Stimulated activated CD8-positive, alpha-beta memory T cell treated with anti-CD3 and anti-CD28 coated beads, Interleukin-12 subunit alpha, Interleukin-12 subunit beta, amount 100 ng/mL, for 1 hour (primary cell): ENCODE measurements around the gene ZNF277.
"Not testable (repeated sequence)": the region's sequence is repeated elsewhere in the genome, so short reads cannot be mapped to it uniquely, and the experiment has no call there.

Experiments used
- DNase-seq: peaks from one replicate; pipeline ENCODE4 v3.0.0-alpha.2; 2020; ENCODE audit warnings: low read depth

Gene ZNF277

DNA sequence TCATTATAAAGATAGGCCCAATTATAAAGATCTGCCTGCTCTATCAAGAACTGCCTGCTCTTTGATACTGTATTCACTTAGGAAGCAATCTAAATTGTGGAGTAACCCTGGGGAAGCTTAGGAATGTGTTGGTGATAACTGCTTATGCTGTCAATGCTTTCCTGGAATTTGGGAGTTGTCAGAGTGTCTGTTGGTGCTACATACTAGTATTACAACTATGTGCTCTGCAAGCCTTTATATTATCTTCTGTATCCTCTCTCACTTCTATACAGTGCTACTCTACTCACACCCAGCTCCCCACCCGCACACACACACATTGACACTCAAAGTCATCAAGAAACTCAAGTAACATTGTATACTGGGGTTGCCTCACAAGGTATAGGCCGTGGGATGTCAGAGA lies 6.1 kb downstream of the ZNF277 start:
- no peak for DNase-seq

DNA sequence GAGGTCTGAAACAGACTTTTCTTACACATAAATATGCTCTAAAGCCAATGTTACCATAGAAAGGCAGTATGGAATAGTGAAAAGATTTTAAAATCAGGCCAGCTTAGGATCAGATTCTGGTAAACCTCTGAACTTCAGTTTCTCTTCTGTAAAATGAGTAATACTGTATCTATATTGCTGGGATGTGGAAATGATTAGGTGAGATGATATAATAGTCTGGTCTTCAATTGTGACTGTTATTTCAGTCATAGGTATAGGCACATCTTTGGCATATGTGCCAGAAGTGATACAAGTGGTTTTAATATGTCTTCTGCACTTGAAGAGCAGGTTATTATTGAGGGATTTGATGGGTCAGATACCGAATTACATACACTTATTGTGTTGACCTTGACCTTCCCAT lies 7.2 kb downstream of the ZNF277 start:
- no peak for DNase-seq

DNA sequence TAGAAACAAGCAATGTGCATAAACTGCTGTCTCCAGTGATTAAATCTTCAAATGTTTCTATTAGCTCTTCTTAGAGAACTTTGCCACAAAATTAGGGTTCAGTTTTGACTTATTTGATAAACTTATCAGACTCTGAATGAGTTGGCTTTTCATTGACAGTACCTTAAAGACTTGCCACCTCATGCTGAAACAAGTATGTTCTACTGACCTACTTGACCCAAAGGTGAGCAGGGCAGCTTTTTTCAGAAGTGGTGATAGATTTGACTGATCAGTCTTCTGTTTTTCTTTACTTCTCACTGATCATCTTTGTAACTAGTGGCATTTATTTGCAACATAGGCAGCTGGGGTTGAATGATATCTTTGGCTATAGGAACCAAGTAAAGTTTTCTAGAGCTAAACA lies 7.8 kb downstream of the ZNF277 start:
- DNase-seq = no peak

DNA sequence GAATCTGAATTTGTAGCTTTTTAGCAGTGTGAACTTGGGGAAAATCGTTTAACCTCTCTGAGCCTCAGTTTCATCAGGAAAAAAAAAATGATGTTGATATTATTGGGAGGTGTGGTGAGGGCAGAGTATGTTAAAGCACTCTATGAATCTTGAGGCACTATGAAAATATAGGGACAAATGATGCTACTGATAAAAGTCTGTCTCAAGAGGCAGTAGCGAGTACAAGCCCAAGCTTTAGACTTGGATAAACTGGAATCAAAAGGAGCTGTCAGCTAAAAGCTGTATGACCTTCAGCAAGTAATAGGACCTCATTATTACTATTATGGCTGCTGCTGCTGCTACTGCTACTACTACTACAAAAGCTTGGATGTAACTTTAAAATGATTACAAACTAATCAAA lies 8.4 kb downstream of the ZNF277 start:
- no peak for DNase-seq

DNA sequence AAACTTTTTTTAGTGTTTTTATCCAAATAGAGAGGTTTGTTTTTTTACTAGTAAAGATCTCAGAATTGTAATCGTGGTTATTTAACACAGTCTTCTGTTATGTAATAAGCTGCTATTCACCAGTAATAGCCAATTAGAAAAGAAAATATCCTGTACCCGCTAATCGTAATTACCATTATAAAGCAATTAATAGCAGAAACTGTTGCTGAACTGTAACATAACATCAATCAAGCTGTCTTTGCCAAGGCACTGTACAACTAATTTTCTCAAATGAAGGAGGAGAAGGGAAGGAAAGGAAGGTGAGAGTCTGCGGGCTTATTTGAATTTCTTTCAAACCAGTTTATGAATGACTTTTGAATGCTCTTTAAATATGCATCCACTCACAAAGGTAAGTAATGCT lies 9.3 kb downstream of the ZNF277 start:
- DNase-seq = no peak

DNA sequence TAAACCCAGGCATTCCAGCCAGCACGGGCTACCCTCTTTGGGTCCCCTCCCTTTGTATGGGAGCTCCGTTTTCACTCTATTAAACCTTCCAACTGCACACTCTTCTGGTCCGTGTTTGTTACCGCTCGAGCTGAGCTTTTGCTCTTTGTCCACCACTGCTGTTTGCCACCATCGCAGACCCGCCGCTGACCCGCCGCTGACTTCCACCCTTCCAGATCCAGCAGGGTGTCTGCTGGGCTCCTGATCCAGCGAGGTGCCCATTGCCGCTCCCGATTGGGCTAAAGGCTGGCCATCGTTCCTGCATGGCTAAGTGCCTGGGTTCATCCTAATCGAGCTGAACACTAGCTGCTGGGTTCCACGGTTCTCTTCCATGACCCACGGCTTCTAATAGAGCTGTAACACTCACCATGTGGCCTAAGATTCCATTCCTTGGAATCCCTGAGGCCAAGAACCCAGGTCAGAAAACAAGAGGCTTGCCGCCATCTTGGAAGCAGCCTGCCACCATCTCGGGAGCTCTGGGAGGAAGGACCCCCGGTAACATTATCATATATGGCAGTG lies 14.5 kb downstream of the ZNF277 start:
- no peak for DNase-seq

DNA sequence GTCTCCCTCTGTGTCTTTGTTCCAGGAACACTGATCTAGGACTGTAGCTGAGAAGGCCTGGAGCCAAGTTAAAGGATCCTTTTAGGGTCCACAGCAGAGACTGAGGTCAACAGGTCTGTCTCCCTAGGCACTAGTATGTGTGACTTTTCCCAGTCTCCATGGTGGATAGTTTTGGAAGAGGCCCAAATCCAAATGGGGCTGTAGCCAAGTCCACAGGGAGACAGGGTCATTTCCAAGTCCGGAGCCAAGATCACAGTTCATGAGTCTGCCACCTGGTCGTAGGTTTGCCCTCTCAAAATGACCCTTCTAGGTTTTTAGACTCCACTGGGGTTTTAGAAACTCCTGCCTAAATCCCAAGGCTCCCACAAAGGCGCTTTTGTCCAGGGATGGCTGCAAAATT lies 16.8 kb downstream of the ZNF277 start:
- no peak for DNase-seq

DNA sequence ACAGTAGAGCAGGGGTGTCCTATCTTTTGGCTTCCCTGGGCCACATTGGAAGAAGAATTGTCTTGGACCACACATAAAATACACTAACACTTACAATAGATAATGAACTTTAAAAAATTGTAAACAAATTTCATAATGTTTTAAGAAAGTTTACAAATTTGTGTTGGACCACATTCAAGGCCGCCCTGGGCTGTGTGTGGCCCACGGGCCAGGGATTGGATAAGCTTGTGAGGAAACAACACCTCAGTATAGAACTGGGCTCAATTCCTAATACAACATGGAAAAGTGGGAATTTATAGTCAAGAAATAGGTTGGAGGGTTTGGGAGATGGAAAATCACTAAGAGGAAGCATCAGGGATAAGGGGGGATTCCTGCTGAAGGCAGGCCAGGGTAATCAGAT lies 17.7 kb downstream of the ZNF277 start:
- DNase-seq = no peak

DNA sequence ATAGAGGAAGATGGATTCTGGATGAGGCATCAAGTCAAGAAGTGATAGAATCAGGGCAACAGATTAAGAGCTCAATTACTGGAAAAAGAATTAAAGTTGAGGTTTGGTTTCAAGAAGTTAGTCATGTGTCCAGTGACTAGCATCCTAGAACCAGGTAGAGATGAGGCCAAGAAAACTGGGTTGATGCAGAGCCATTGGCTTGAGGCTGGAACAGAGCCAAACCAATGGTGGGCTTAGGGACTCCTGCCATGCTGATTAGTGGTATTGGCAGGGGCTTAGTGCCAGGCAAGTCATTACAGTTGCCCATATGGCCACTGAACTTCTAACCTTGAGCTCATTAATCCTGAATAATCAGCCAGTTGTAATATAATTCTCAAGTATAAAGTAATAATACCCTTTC lies 18.5 kb downstream of the ZNF277 start:
- no peak for DNase-seq

DNA sequence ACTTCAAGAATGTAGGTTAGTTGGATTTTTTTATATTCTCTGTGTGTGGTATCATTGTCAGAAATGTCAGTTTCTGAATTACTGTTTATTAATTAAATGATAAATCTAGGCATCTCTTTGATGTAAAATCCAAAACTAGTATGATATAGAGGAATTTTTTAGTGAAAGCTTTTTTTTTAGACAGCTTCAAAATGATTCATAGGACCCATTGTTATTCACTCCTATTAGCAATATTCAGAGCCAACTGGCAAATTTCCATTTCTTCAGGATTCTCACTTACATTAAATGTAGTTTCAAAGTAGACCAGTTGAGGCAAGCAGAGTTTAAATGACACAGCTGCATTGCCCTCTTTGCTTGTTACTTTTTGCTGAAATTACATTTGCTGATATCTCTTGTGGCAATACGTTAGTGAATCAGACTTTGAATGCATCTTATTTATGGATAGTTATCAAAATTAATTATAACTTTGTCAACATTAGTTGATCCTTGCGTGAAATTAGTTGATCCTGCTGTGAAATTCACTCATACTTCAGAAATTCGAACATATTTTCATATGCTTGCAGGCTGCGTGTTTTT lies 20.3 kb downstream of the ZNF277 start:
- no peak for DNase-seq

DNA sequence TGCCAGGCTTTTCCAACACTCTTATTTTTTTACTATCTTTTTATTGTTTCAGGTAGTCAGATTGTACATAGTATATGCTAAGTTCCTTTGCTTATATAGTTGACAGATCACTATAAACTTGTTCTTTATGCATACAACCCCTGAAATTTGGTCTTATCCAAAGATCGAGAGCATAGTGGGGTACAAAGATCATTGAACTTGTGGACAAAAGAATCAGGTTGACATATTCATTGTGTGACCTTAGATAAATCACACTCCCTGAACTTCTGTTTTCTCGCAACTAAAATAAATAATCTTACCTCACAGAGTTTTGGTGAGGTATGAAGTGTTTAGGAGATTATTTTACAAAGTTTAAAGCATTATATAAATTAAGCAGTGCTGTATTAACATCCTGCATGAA lies 22.1 kb downstream of the ZNF277 start:
- DNase-seq = no peak

DNA sequence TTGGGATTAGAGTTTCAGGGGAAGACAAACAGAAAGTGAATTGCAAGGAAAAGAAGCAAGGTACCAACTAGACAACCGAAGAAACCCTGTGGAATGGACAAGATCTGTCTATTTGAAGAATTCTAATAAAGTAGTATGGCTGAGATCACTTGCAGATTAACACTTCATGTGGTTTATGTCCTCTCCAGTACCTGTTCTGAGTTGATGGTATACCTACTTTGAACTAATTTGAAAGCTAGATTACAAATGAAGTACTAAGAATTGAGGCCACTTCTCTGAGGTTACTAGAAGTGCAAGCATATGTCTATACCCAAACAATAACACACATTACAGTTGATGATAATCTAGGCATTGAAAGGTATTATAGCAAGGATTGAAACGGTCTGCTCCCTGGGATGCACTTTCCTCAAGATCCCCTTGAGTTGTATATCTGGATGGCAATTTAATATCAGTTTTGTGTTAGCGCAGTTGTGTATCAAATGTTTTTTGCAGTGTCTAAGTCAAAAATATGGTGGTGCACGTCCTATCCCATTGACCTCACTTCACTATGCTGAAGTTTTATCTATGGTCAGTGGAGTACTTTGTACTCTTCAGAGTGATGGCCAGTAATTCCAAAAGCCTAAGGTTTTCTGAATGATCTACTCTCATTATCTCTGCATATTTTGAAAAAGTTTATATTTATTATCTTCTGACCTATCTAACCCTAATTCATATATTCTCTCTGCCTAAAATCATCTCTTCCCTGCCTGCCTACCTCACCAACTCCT lies 25.9 kb downstream of the ZNF277 start:
- no peak for DNase-seq

DNA sequence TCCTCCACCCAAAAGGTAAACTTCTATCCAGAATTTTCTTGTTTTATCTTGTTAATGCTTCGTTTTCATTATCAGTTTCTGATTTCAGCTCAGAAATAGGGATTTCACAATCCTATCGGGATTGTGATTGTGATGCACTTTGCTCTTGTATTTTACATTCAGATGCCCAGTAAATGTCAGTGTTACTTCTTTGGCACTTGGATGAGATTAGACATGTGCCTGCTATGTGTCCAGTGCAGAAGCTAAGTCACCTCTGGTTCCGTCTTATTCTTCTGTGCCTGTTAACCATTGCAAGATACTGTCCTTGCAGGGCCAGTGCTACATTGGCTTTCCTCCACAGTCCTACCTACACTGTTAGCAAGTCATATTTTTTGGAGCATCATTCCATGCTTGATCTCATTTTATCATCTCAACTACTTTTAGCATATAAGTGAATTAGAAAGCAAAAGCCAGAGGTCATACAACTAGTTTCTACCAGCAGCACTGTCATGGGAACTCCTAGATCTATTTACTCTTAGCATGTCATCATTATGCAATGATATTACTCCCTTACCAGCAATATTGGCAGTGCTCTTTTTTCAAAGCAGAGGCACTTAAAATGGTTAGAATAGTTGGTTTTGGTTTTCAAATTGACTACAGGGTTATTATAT lies 26.7 kb downstream of the ZNF277 start:
- no peak for DNase-seq

DNA sequence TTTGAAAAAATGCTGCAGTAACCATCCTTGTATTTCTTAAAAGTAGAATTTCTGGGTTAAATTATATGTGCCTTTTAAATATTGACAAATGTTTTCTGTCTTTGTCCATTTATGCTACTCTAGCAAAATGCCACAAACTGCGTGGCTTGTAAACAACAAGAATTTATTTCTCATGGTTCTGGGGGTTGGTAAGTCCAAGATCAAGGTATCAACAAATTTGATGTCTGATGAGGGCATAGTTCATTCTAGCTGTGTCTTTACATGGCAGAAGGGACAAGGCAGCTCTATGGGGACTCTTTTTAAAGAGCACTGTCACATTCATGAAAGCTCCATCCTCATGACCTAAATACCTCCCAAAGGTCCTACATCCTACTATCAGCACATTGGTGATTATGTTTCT lies 27.7 kb downstream of the ZNF277 start:
- DNase-seq = no peak

DNA sequence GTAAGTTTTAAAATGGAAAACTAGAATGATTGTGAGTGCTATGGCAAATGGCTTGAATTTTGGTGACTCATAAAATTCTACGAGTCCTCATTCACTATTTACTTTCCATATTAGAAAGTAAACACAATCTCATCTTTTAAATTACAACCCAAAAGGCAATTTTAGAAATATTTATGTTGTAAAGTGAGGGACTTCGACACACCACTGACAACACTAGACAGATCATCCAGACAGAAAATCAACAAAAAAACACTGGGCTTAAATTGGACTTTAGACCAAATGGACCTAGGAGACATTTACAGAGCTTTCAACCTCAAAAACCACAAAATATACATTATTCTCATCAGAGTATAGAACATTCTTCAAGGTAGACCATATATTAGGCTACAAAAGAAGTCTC lies 30.1 kb downstream of the ZNF277 start:
- DNase-seq = no peak

DNA sequence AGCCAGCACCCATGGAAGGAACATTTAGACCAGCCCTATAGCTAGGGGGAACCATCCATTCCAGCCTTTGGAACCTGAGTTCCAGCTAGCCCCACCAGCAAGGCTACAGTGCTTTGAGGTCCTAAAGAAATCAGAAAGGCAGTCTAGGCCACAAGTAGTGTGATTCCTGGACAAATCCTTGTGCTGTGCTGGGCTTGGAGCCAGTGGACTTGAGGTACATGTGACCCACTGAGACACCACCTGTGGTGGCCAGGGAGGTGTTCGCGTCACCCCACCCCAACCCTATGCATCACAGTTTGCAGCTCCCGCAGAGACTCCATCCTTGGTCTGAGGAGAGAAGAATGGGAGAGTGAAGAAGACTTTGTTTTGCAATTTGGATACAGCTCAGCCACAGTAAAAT lies 31.8 kb downstream of the ZNF277 start:
- DNase-seq = no peak

DNA sequence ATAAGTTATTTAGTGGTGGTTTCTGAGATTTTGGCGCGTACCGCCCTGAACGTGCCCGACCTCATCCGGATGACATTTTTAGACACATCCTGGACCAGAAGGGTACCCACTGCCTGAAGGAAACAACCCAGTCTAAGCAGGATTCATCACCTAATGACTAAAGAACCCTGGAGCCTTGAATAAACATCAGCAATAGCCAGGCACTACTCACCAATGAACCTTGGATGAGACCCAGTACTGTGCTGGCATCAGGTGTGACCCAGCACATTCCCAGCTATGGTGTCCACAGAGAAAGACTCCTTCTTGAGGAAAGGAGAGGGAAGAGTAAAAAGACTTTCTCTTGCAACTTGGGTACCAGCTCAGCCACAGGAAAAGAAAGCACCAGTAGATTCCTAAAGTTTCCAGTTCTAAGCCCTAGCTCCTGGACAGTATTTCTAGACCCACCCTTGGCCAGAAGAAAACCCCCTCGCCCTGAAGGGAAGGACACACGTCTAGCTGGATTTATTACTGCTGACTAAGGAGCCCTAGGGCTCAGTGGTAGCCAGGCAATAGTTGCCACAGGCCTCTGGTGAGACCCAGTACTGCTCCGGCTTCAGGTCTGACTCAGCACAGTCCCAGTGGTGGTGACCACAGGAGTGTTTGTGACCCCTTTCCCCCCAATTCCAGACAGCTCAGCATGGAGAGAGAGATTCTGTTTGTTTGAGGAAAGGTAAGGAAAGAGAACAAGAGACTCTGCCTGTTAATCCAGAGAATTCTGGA lies 32.5 kb downstream of the ZNF277 start:
- no peak for DNase-seq

DNA sequence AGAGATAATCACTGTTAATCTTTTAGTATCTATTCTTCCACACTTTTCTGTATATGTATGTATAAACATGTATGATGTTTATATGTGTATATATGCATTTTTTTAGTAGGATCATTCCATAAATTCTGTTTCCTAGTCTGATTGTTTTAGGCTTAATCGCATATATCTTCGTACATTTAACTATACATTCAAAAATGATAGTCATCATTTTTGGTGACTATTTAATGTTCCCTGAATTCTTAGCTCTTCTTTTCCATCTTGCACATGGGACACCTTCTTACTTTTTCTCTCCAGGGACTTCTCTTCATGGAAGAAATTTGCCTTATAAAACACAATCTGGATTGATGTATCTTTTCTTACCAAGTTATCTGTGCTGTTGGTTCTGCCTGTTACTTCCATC lies 42.1 kb downstream of the ZNF277 start:
- no peak for DNase-seq

DNA sequence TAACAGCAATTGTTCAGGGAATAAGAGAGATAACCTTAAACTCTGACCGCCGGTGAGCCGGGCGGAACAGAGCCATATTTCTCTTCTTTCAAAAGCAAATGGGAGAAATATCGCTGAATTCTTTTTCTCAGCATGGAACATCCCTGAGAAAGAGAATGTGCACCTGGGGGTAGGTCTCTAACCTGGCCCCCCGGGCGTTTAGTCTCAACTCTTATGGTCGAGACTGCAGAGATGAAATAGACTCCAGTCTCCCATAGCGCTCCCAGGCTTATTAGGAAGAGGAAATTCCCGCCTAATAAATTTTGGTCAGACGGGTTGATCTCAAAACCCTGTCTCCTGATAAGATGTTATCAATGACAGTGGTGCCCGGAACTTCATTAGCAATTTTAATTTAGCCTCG lies 43.5 kb downstream of the ZNF277 start:
- not testable (repeated sequence) for DNase-seq

DNA sequence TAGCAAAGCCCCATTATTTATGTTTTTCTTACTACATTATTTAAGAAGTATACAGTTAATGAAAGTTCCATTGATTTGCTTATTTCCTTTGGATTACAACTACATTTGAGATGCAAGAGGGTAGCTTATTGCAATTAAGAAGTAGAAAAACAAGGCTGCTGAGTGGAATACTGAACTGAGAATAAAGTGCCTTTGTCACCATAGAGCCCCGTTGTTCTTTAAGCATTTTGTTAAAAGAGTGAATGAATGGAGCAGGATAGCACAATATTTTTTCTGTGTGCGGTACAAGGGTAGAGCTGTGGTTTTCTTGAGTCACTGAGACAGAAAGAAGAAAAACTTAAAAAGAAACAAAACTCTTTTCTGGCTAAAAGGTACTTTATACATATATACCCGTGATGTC lies 45.6 kb downstream of the ZNF277 start:
- DNase-seq = no peak

DNA sequence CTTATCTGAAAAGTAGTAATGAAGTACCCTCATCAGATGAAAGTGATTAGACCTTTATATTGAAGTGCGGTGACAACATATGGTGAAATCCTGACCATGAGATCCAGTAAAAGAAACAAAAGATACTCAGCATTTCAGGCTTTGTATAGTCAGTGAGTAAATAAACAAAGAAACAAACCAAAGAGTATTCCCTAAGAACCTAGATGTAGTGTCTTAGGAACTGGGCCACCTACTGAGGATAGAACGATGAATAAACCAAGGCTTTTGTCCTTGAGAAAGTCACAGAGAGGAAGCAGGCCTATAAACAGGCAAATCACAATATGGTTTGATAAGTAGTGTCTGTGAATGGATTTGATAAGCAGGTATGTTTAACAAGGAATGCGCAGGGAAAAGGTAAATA lies 46.2 kb downstream of the ZNF277 start:
- DNase-seq = no peak

DNA sequence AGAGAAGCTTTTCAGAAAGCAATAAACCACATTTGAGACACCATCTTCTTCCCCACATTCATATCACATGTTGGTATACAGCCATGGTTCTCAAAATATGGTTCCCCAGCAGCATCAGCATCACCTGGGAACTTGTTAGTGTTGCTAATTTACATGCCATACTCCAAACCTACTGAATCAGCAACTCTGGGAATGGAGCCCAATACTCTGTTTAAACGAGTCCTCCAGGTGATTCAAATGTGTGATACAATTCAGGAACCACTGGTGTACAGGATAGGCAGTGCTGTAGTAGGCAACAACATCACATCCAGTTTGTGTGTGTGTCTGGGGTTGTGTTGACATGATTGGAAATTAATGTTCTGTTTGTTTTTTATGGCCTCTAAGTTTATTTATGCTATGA lies 47.7 kb downstream of the ZNF277 start:
- DNase-seq = no peak
